H1 (cell line): ENCODE measurements around the gene SAXO1. TPM values are rescaled to one million over a fixed set of nuclear protein-coding genes. Genes with fewer than 3 reads are reported as not detected.

Source experiments
- CHD7 ChIP-seq: fragments of 300-600 bp; sonication (generic); IDR thresholded peaks from 2 replicates; pipeline ENCODE4 v1.7.1; 2012; ENCODE audit warnings: low read length, moderate library complexity, mild to moderate bottlenecking, inconsistent platforms; ENCODE audit not compliant: insufficient replicate concordance
- polyA plus RNA-seq, 7 experiments: library from polyadenylated mRNA; depleted of rRNA in 3 of 7; stranded (reverse) in 5 of 7; unstranded in 2 of 7; fragments of >200 nt in 5 of 7; fragments of 200-250 nt in 2 of 7; gene quantifications; 1 replicate in 5 of 7; 2 replicates in 1 of 7; 4 replicates in 1 of 7; pipeline versions ENCODE4 v1.2.1 to v1.2.3, GENCODE V29; 2011 to 2013; ENCODE audit warnings: missing spikeins in 2 of 7, mixed read lengths in 2 of 7
- total RNA-seq: library from RNA; stranded (reverse); fragmentation: NEBNext Ultra II Directional; extraction: Animal tissue kit (Norgen Biotek cat#: 25700); gene quantifications from 2 replicates; pipeline ENCODE4 v1.2.1, GENCODE V29; 2021

SAXO1 gene
- total and polyA plus RNA-seq, 2 of the 8 experiments (the other 6 are each of a cell fraction or from before 2014, with no cell fraction given) = 0.11 to 0.20 TPM

GRCh38 chr9:18979367-18979766 lies 53.6 kb downstream of the SAXO1 start (continued):
- no peak for TF ChIP-seq CHD7
